H9 (cell line): ENCODE results near the gene OLFM1. TPM values are rescaled to one million over a fixed set of nuclear protein-coding genes. Genes with fewer than 3 reads are reported as not detected.

ENCODE experiments used
- DNase-seq: peaks from one replicate; pipeline ENCODE4 v3.0.0-alpha.2; 2017
- H2AFZ ChIP-seq: one replicate; pipeline ENCODE4 v1.6.1; 2013; ENCODE audit warnings: mild to moderate bottlenecking, low read length, control low read depth, moderate library complexity
- H2AK5ac ChIP-seq: 2 replicates; pipeline ENCODE4 v1.6.1; 2013; ENCODE audit warnings: low read length, control low read depth, mixed read lengths; ENCODE audit not compliant: insufficient read length
- H2BK120ac ChIP-seq: one replicate; pipeline ENCODE4 v1.6.1; 2013; ENCODE audit warnings: low read depth, mild to moderate bottlenecking, low read length, control low read depth, inconsistent platforms; ENCODE audit not compliant: poor library complexity, severe bottlenecking
- H2BK12ac ChIP-seq: 2 replicates; pipeline ENCODE4 v1.6.1; 2013; ENCODE audit warnings: low read length, control low read depth, mixed read lengths, low read depth; ENCODE audit not compliant: insufficient read length
- H2BK15ac ChIP-seq: 2 replicates; pipeline ENCODE4 v1.6.1; 2013; ENCODE audit warnings: low read depth, low read length, control low read depth
- H2BK20ac ChIP-seq: one replicate; pipeline ENCODE4 v1.6.1; 2013; ENCODE audit warnings: low read depth, mild to moderate bottlenecking, low read length, control low read depth, inconsistent platforms; ENCODE audit not compliant: poor library complexity, severe bottlenecking
- H2BK5ac ChIP-seq: 2 replicates; pipeline ENCODE4 v1.6.1; 2013; ENCODE audit warnings: low read length, control low read depth, mixed read lengths; ENCODE audit not compliant: insufficient read length
- H3K14ac ChIP-seq: 2 replicates; pipeline ENCODE4 v1.6.1; 2013; ENCODE audit warnings: low read length, control low read depth; ENCODE audit not compliant: insufficient read depth
- H3K18ac ChIP-seq: 2 replicates; pipeline ENCODE4 v1.6.1; 2013; ENCODE audit warnings: low read depth, mild to moderate bottlenecking, mixed read lengths, low read length, control low read depth; ENCODE audit not compliant: insufficient read length
- H3K23ac ChIP-seq: 2 replicates; pipeline ENCODE4 v1.6.1; 2013; ENCODE audit warnings: low read length, control low read depth, mixed read lengths, low read depth; ENCODE audit not compliant: insufficient read length
- H3K23me2 ChIP-seq: 2 replicates; pipeline ENCODE4 v1.6.1; 2013; ENCODE audit warnings: low read depth, mild to moderate bottlenecking, mixed read lengths, low read length, control low read depth; ENCODE audit not compliant: insufficient read length, poor library complexity, severe bottlenecking
- H3K27ac ChIP-seq: 2 replicates; pipeline ENCODE4 v1.5.1; 2013; ENCODE audit warnings: low read length, control low read depth, mixed read lengths, low read depth; ENCODE audit not compliant: insufficient read length
- H3K27me3 ChIP-seq: 2 replicates; pipeline ENCODE4 v1.6.1; 2013; ENCODE audit warnings: low read length, control low read depth, inconsistent platforms; ENCODE audit not compliant: insufficient read depth
- H3K4ac ChIP-seq: 2 replicates; pipeline ENCODE4 v1.6.1; 2013; ENCODE audit warnings: low read depth, mild to moderate bottlenecking, control low read depth, inconsistent platforms, low read length, moderate library complexity
- H3K4me1 ChIP-seq: 2 replicates; pipeline ENCODE4 v1.6.1; 2013; ENCODE audit warnings: low read length, control low read depth, inconsistent platforms; ENCODE audit not compliant: insufficient read depth
- H3K4me2 ChIP-seq: 2 replicates; pipeline ENCODE4 v1.6.1; 2013; ENCODE audit warnings: low read length, control low read depth, mixed read lengths; ENCODE audit not compliant: insufficient read length, insufficient read depth
- H3K56ac ChIP-seq: 2 replicates; pipeline ENCODE4 v1.6.1; 2013; ENCODE audit warnings: low read depth, mild to moderate bottlenecking, mixed read lengths, low read length, control low read depth; ENCODE audit not compliant: insufficient read length
- H3K79me1 ChIP-seq: 2 replicates; pipeline ENCODE4 v1.6.1; 2013; ENCODE audit warnings: low read depth, mild to moderate bottlenecking, moderate library complexity, low read length, control low read depth, inconsistent platforms; ENCODE audit not compliant: insufficient read depth, poor library complexity, severe bottlenecking
- H3K79me2 ChIP-seq: 2 replicates; pipeline ENCODE4 v1.6.1; 2013; ENCODE audit warnings: low read length, control low read depth, inconsistent platforms; ENCODE audit not compliant: insufficient read depth
- H3K9ac ChIP-seq: 2 replicates; pipeline ENCODE4 v1.6.1; 2013; ENCODE audit warnings: low read length, control low read depth, mixed read lengths; ENCODE audit not compliant: insufficient read length; ENCODE audit errors: extremely low read depth
- H3K9me3 ChIP-seq: one replicate; pipeline ENCODE4 v1.6.1; 2013; ENCODE audit warnings: low read depth, low read length, inconsistent platforms; ENCODE audit not compliant: control insufficient read depth
- H3T11ph ChIP-seq: one replicate; pipeline ENCODE4 v1.6.1; 2013; ENCODE audit warnings: mild to moderate bottlenecking, low read length, control low read depth, inconsistent platforms
- H4K20me1 ChIP-seq: one replicate; pipeline ENCODE4 v1.6.1; 2013; ENCODE audit not compliant: control insufficient read depth, insufficient read length, insufficient read depth
- H4K5ac ChIP-seq: 2 replicates; pipeline ENCODE4 v1.6.1; 2013; ENCODE audit warnings: low read depth, mild to moderate bottlenecking, mixed read lengths, low read length, control low read depth; ENCODE audit not compliant: insufficient read length
- H4K8ac ChIP-seq: replicated peaks from 2 replicates; pipeline ENCODE4 v1.6.1; 2013; ENCODE audit warnings: low read length, control low read depth, mixed read lengths, low read depth; ENCODE audit not compliant: insufficient read length
- H4K91ac ChIP-seq: 2 replicates; pipeline ENCODE4 v1.6.1; 2013; ENCODE audit warnings: low read depth, mild to moderate bottlenecking, moderate library complexity, mixed read lengths, low read length, control low read depth; ENCODE audit not compliant: insufficient read length
- H3K27ac Mint-ChIP-seq, 3 experiments: 2 replicates in 2 of 3; 3 replicates in 1 of 3; pipeline ENCODE4 v1.8.0; 2020 to 2021; ENCODE audit warnings: mixed read lengths in 3 of 3, mild to moderate bottlenecking in 1 of 3, moderate library complexity in 1 of 3
- H3K27me3 Mint-ChIP-seq: 2 replicates; pipeline ENCODE4 v1.8.0; 2021; ENCODE audit warnings: low read depth, mild to moderate bottlenecking, moderate library complexity, mixed read lengths
- H3K36me3 Mint-ChIP-seq, 3 experiments: 2 replicates in 2 of 3; 3 replicates in 1 of 3; pipeline ENCODE4 v1.8.0; 2020 to 2021; ENCODE audit warnings: low read depth in 3 of 3, mixed read lengths in 3 of 3; ENCODE audit not compliant: insufficient read depth in 1 of 3
- H3K4me1 Mint-ChIP-seq, 2 experiments: 2 replicates each; pipeline ENCODE4 v1.8.0; 2020; ENCODE audit warnings: mixed read lengths in 2 of 2
- H3K4me3 Mint-ChIP-seq, 2 experiments: 2 replicates in 1 of 2; 3 replicates in 1 of 2; pipeline ENCODE4 v1.8.0; 2020 to 2021; ENCODE audit warnings: mild to moderate bottlenecking in 2 of 2, mixed read lengths in 2 of 2, moderate library complexity in 1 of 2
- H3K9me3 Mint-ChIP-seq, 2 experiments: 2 replicates in 1 of 2; 3 replicates in 1 of 2; pipeline ENCODE4 v1.8.0; 2020; ENCODE audit warnings: mild to moderate bottlenecking in 2 of 2, mixed read lengths in 2 of 2, moderate library complexity in 1 of 2
- CTCF ChIP-seq: fragments of 200-600 bp; sonication (generic); conservative IDR thresholded peaks from 3 replicates; pipeline ENCODE4 v1.8.0; 2021; ENCODE audit warnings: antibody characterized with exemption, mild to moderate bottlenecking
- WGBS: extraction: QIAGEN DNeasy Blood & Tissue Kit; methylation state at CpG from one replicate; pipeline ENCODE4 v1.1.7; 2013; ENCODE audit warnings: missing lambda C conversion rate, low lambda C conversion rate, mixed read lengths; ENCODE audit not compliant: insufficient read length; ENCODE audit errors: extremely low coverage; 5-methylcytosine and 5-hydroxymethylcytosine counted together
- total RNA-seq: library from RNA; stranded (reverse); gene quantifications from 2 replicates; pipeline ENCODE4 v1.2.1, GENCODE V29; 2021

The OLFM1 gene
- total RNA-seq, 1 experiment from 2014 or later: 34.1 TPM

DNA sequence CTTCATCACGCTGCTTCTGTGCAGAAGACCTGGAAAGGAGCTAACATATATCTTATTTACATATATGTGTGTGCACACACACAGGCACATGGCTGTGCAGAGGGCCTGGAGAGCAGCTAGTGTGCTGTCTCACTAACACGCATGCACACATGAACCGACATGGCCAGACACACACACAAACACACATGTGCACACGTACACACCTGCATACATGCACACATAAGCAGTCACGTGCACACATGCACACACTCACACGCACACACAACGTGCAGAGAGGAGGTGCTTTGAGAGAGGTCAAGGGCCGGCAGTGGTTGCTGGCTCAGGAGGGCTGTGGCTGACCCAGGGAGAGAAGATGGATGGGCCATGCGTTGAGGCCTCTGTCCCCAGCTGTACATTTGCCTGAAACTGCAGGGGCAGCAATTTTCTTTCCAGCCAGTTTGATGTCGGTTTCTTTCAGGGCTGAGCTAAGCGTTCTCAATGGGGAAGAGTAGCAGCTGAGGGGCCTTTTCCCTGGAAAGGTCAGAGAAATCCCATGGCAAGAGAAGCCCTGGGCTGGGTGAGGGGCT lies 66.7 kb downstream of the OLFM1 start:
- H3K4ac ChIP-seq: no peak overlapping the region
- no peak for DNase-seq
- H3K27me3 ChIP-seq: no peaks in the 10 kb centered on the region
- WGBS: no CpG with 5 or more reads among the region's 11 CpGs
- H3T11ph ChIP-seq: no peak overlapping the region
- H3K23me2 ChIP-seq: no peaks in the 10 kb centered on the region
- no peaks in the 10 kb centered on the region for H3K4me1 ChIP-seq
- no peak overlapping the region for H3K14ac ChIP-seq
- H3K27me3 Mint-ChIP-seq: peaks cover 48% of the 10 kb centered on the region
- no peak overlapping the region for H2BK12ac ChIP-seq
- H2BK5ac ChIP-seq: no peak overlapping the region
- no peak overlapping the region for H2BK15ac ChIP-seq
- no peak overlapping the region; a peak in 1 of 5 replicates for H3K4me3 Mint-ChIP-seq
- no peaks in the 10 kb centered on the region for H3K9me3 ChIP-seq
- H4K91ac ChIP-seq: no peak overlapping the region
- no peak overlapping the region for H3K27ac ChIP-seq
- H3K9ac ChIP-seq: no peak overlapping the region
- no peak overlapping the region for H3K23ac ChIP-seq
- H4K20me1 ChIP-seq: no peaks in the 10 kb centered on the region
- no peak overlapping the region for H4K8ac ChIP-seq
- peaks cover 2 to 7% (median 4%) of the 10 kb centered on the region in 3 experiments; a peak in 6 of 7 replicates for H3K36me3 Mint-ChIP-seq
- no peak overlapping the region for H3K4me2 ChIP-seq
- no peak overlapping the region for H2AK5ac ChIP-seq
- no peak overlapping the region for H2BK20ac ChIP-seq
- no peaks in the 10 kb centered on the region for H3K79me1 ChIP-seq
- no peak overlapping the region for H3K56ac ChIP-seq
- no peak overlapping the region for H4K5ac ChIP-seq
- H3K4me1 Mint-ChIP-seq: peaks cover 16% of the 10 kb centered on the region in 2 experiments
- no peaks in the 10 kb centered on the region for H3K79me2 ChIP-seq
- no peak overlapping the region for H2BK120ac ChIP-seq
- no peak overlapping the region for H2AFZ ChIP-seq
- H3K18ac ChIP-seq: no peak overlapping the region
- peaks cover 13 to 15% of the 10 kb centered on the region in 2 experiments for H3K9me3 Mint-ChIP-seq
- H3K27ac Mint-ChIP-seq: peak overlapping the region in 1 of 3 experiments; percentile 48; a peak in 1 of 7 replicates
- no peak for TF ChIP-seq CTCF
